Left kidney (tissue), 2 donors: ENCODE data around the gene KCNJ6. TPM values are rescaled to one million over a fixed set of nuclear protein-coding genes. Genes with fewer than 3 reads are reported as not detected.

ENCODE experiments used
- DNase-seq: peaks from one replicate; pipeline ENCODE4 v3.0.0-alpha.2; 2013
- polyA plus RNA-seq: library from polyadenylated mRNA; unstranded; fragments of 120-200 nt; gene quantifications from one replicate; pipeline ENCODE4 v1.2.1, GENCODE V29; 2013; ENCODE audit not compliant: insufficient read length

Gene KCNJ6
- polyA plus RNA-seq, 1 donor: 0.30 TPM

DNA sequence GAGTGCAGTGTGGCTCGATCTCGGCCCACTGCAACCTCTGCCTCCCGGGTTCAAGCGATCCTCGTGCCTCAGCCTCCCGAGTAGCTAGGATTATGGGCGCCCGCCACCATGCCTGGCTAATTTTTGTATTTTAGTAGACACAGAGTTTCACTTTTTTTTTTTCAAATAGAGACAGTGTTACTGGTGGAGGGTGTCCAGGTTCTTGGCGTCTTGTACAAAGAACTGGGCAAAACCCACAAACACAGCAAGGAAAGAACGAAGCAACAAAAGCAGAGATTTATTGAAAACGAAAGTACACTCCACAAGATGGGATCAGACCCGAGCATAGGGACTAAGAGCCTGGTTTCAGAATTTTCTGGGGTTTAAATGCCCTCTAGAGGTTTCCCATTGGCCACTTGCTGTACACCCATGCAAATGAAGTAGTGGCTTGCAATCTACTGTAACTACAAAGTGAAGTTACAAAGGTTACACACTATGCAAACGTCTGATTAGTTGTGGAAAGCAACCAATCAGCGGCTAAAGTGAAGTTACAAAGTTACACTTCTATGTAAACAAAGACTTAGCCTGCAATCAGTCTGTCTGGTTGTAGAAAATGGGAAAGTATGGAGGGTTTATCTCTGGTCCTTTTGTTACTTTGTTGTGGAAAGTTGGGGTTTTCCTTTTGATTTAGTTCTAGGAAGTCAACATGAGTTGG lies 350.6 kb downstream of the KCNJ6 start:
- DNase-seq: no peak

GRCh38 chr21:37564924-37565529 lies 351.2 kb downstream of the KCNJ6 start:
- no peak for DNase-seq

- no peak for DNase-seq
Measured at GRCh38 chr21:37564341-37564923, 351.8 kb downstream of the KCNJ6 start.

DNA sequence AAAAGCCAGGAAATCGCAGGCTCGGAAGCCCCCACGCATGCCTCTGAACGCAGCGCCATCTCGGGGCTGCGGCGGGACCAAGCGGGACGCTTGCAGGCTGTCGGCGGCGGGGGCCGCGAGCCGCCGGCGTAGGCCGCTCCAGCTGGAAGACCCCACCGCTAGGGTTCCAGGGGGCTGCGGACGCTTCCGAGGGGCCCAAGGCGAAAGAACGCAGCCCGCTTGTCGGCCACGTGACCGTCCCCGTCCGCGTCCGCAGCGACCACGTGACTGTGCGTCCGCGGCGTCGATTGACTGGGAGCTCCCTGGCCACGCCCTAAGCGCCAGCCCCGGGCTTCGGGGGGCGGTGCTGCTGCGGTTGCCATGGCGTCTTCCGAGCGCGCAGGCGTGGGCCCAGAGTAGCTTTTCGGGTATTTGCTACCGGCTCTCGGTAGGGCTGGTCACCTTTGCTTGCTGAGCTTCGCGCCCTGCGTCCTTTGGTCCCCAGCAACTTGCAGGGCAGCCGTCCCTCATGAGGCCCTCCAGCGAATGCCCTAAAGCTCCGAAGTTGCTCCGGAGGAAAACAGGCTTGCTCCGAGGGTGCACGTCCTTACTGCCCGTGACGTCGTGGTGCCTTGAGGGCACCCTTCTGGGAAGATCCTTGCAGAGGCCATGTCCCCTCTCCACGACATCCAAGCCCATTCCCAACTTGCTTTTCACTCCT lies 352.5 kb downstream of the KCNJ6 start:
- peak; percentile 93 for DNase-seq

DNA sequence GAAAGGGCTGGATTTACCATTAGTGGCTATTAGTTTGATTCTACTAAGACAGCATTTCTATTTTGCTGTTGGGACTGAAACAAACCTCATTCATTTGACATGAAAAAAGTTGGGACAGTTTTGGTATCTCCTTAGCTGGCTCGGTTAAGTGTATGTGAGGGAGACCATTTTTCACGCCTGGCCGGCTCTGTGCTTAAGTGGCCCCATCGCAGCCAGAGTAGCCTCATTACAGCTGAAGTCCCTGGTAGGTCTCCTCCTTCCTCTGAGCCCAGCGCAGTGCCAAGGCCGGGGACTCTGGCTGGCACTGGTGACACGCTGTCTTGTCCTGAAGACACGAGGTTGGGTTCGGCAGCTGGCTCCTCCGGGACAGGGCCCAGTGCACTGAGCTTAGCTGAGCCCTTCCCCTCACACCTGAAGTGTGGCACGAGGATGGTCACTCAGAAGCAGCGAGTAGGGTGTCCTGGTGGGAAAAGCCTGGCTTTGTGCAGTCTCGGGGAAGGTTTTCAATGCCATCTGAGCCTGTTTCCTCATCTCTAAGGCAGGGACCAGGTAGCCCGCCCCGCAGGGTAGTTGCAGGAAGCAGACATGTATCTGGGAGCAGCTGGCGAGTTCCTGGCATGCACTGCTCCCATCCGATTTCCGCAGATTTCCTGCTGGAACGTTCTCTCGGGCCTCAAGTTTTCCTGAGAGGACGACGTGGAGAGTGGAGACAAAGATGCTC lies 353.2 kb downstream of the KCNJ6 start:
- no peak for DNase-seq

DNA sequence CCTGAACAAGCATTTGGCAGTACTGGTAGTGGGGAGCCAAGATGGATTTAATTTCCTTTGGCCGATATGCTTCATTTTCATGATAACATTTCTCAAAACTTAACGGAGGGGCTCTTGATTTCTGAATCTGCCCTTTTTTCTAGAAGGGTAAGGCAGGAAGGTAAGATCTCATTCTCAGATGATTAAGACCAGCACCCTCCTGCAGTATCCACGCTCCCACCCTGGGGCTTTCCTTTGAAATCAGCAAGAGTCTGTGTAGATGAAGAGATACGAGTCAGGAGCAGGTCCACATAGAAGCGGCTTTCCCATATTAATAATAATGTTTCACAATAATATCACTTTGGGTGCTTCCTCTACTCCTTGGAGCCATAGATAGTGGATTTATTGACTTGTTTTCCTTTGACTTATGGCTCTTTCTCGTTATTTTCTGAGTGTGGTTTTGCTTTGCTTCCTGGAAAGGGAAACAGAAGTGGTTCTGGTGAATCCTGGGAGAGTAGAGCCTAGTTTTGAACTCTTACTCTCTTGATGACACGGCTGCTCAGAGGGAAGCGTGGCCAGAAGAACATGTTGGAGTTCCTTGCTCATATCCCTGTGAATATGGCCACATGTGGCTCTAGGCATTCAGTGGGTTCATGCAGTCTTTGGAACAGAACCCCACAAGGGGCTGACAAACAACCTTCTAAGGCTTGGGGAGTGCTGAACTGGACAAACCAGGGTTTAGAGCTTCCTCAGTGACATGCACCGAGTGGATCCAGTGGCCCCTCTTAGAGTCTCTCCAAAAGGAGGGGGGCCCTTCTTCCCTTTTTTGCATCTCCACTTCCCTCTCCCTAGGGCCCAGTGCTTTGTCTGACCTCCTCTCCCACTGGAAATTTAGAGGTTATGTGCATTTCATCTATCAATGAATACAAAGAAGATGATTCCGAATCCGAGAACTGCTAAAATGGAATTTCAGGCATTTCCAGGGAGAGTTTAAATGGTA lies 354.0 kb downstream of the KCNJ6 start:
- no peak for DNase-seq

DNA sequence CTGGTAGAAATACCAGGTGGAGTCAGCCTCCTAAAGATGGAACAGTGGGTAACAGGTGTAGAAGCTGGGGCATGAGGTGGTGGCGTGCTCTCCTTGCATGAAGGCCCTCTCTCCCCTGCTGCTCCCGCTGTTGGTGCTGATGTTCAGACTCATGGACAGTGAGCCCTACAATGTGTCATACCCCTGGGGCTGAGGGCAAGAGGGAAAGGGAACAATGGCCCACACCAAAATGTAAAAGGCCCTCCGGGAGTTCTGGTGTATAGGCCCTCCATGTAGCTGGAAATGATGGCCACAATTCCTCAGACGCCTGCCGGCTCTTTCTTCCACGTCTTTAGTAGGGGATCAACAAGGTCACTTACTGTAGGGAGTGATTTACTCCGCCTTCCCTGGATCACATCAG lies 354.8 kb downstream of the KCNJ6 start:
- no peak for DNase-seq

DNA sequence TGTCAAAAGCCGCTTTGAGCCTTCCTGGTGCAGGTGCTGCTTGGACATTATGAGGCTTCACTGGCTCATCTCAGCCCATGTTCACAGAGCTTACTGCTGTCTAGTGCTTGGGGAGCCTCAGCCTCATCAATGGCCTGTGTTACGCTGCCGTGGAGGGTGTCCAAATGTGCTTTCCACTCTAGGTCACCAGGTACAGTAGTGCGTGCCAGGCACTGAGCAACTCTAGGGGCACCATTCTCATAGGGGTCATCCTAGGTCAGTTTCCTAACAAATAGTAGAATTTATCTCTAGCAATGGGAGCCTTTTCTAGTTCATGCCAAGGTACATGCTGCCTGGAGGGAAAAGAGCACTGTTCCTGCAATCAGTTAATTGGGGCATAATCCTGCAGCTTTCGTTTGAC lies 355.9 kb downstream of the KCNJ6 start:
- no peak for DNase-seq

DNA sequence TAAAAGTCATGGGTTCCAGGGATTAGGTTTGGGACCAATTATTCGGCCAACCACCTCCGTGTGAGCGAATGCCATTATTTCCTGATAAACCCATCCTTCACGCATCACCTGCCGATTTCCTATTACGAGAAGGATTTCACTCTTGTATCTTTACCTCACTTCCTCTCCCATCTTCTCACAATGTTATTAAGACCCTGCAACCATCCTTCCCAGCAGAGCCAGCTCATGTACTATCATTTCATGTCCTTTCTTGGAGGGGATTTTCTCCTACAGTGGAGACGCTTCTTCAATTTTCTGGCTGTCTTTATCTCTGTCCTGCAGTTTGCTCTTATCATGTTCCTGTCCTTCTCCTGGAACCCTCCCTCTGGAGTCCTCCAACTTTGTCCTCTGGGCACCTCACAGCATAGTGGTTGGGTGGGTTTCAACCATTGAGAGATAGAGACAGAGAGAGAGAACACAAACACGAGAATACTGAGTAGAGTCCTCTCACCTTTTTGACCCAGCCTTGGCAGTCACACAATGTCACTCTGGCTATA lies 357.5 kb downstream of the KCNJ6 start:
- DNase-seq: no peak
